K562 (cell line): ENCODE measurements around the gene IL11. TPM values are rescaled to one million over a fixed set of nuclear protein-coding genes. Genes with fewer than 3 reads are reported as not detected.

Experiments
- ARID3A ChIP-seq: IDR thresholded peaks from 2 replicates; pipeline ENCODE4 v1.6.1; 2012; ENCODE audit warnings: low read depth, low read length, improper control_type of control experiment, borderline replicate concordance
- E2F4 ChIP-seq: sonication (generic); formaldehyde crosslinking; IDR thresholded peaks from 2 replicates; pipeline ENCODE4 v1.8.0; 2022; ENCODE audit warnings: mild to moderate bottlenecking, low read depth, missing genetic modification reagents
- EGR1 ChIP-seq: fragments of 450-650 bp; conservative IDR thresholded peaks from 2 replicates; pipeline ENCODE4 v1.6.1; 2017; ENCODE audit warnings: mild to moderate bottlenecking
- ERF ChIP-seq: fragments of 450-650 bp; formaldehyde crosslinking; IDR thresholded peaks from 2 replicates; pipeline ENCODE4 v1.4.0; 2020; ENCODE audit warnings: mild to moderate bottlenecking, mixed read lengths
- FOSL1 ChIP-seq: fragments of 200-800 bp; sonication (Bioruptor generic); conservative IDR thresholded peaks from 2 replicates; pipeline ENCODE4 v1.6.1; 2016; ENCODE audit warnings: missing genetic modification characterization, missing compliant biosample characterization
- HMGXB4 ChIP-seq: sonication (generic); formaldehyde crosslinking; IDR thresholded peaks from 2 replicates; pipeline ENCODE4 v1.8.1; 2023; ENCODE audit warnings: mild to moderate bottlenecking, missing genetic modification reagents
- ID3 ChIP-seq, 2 experiments: fragments of 250-450 bp in 1 of 2; fragments of 450-650 bp in 1 of 2; sonication (Bioruptor Pico) in 1 of 2; IDR thresholded peaks; 2 replicates each; pipeline versions ENCODE4 v1.6.1 to v1.8.0; 2016 to 2021; ENCODE audit warnings: mild to moderate bottlenecking in 2 of 2, moderate library complexity in 2 of 2, missing compliant biosample characterization in 1 of 2, missing genetic modification characterization in 1 of 2
- PML ChIP-seq: IDR thresholded peaks from 2 replicates; pipeline ENCODE4 v1.6.1; 2012; ENCODE audit warnings: low read length, inconsistent platforms
- TOE1 ChIP-seq, 2 experiments: fragments of 450-650 bp in 1 of 2; sonication (generic) in 1 of 2; formaldehyde crosslinking in 1 of 2; IDR thresholded peaks; 2 replicates each; pipeline versions ENCODE4 v1.7.1 to v1.8.0; 2016 to 2022; ENCODE audit warnings: borderline replicate concordance in 2 of 2, mild to moderate bottlenecking in 2 of 2, antibody characterized with exemption in 1 of 2, inconsistent platforms in 1 of 2, low read depth in 1 of 2, missing genetic modification reagents in 1 of 2, moderate library complexity in 1 of 2
- VEZF1 ChIP-seq: fragments of 200-800 bp; sonication (Bioruptor generic); IDR thresholded peaks from 2 replicates; pipeline ENCODE4 v1.6.1; 2017; ENCODE audit warnings: missing genetic modification characterization, missing compliant biosample characterization
- ZMIZ1 ChIP-seq, 2 experiments: fragments of 150-350 bp in 1 of 2; IDR thresholded peaks; 2 replicates each; pipeline ENCODE4 v1.6.1; 2012 to 2016; ENCODE audit warnings: low read depth in 2 of 2, low read length in 2 of 2, mild to moderate bottlenecking in 1 of 2, moderate library complexity in 1 of 2
- polyA plus RNA-seq, 8 experiments: library from polyadenylated mRNA; depleted of rRNA in 4 of 8; stranded (reverse) in 5 of 8; unstranded in 3 of 8; fragments of >200 nt; fragmentation: Nextera tagmentation in 2 of 8; fragmentation: Illumina TruSeq in 1 of 8; extraction: Ambion mirVana in 2 of 8; extraction: Trizol in 1 of 8; gene quantifications; 2 replicates each; pipeline versions ENCODE4 v1.2.1 to v1.2.3, GENCODE V29; 2011 to 2014; ENCODE audit warnings: inconsistent platforms in 1 of 8, missing spikeins in 1 of 8
- total RNA-seq, 7 experiments: library from RNA; depleted of rRNA in 6 of 7; stranded (reverse); fragments of >200 nt in 6 of 7; fragmentation: Illumina TruSeq in 2 of 7; extraction: Trizol in 2 of 7; gene quantifications; 2 replicates each; pipeline versions ENCODE4 v1.2.1 to v1.2.3, GENCODE V29; 2011 to 2021; ENCODE audit warnings: low replicate concordance in 1 of 7

IL11 gene
- total and polyA plus RNA-seq, 9 of the 15 experiments (the other 6 are each of a cell fraction or from before 2014, with no cell fraction given), result 0.04 to 0.42 (median 0.06) TPM; not detected in 6

- TF ChIP-seq ID3 (CRISPR knock-in tag; IDR thresholded peaks at IDR 0.05) (no peak), ID3 (tag; IDR thresholded peaks at IDR 0.05) (0 out of 2 replicates have a peak, but pooled peaks have one; percentile 15), EGR1 (0 out of 2 replicates have a peak, but pooled peaks have one; percentile 29), ZMIZ1 (IDR thresholded peaks at IDR 0.05; ENCODE audit: low read depth in 2 of 2, low read length in 2 of 2) (no peak), HMGXB4 (CRISPR knock-in tag) (no peak; the same call in 1 of the 2 replicates), FOSL1 (tag) (peak; percentile 30; the same call in 1 of the 2 replicates), VEZF1 (CRISPR knock-in tag) (peak; percentile 43; the same call in 1 of the 2 replicates), TOE1 (IDR thresholded peaks at IDR 0.05; ENCODE audit: borderline replicate concordance) (peak; percentile 20; the same call in 1 of the 2 replicates), TOE1 (CRISPR knock-in tag; IDR thresholded peaks at IDR 0.05; ENCODE audit: borderline replicate concordance, low read depth) (no peak), PML (peak; percentile 21; the same call in 1 of the 2 replicates), E2F4 (CRISPR knock-in tag) (0 out of 2 replicates have a peak, but pooled peaks have one; percentile 28), ARID3A (no peak), ERF (CRISPR knock-in tag) (0 out of 2 replicates have a peak, but pooled peaks have one; percentile 12)
These were observed 14.9 kb upstream of the IL11 start (continued) for GRCh38 chr19:55384920-55385723.
